ENCODE results near the gene SEMA4D.

The SEMA4D gene

GRCh38 chr9:89313842-89314241 lies 184.1 kb downstream of the SEMA4D start:
- no peak for TF ChIP-seq CTCF (IDR thresholded peaks at IDR 0.05; ENCODE audit: insufficient read depth, low read length, poor library complexity, severe bottlenecking)
- H3K36me3 ChIP-seq (ENCODE audit: control insufficient read depth, insufficient read depth, low read length), result no peaks in the 10 kb centered on the region; the same call in 1 of the 2 replicates
- H3K27me3 ChIP-seq (replicated peaks; ENCODE audit: control insufficient read depth, insufficient read depth, low read length), result no peaks in the 10 kb centered on the region
- H3K4me3 ChIP-seq (replicated peaks; ENCODE audit: low read depth, low read length), result peak overlapping the region; percentile 98
- no peak for DNase-seq (ENCODE audit: extremely low read depth, insufficient read length)

GRCh38 chr9:89312222-89312571 lies 185.7 kb downstream of the SEMA4D start:
- DNase-seq (ENCODE audit: extremely low read depth, insufficient read length), result no peak
- H3K27me3 ChIP-seq (replicated peaks; ENCODE audit: control insufficient read depth, insufficient read depth, low read length), result no peaks in the 10 kb centered on the region
- TF ChIP-seq CTCF (IDR thresholded peaks at IDR 0.05; ENCODE audit: insufficient read depth, low read length, poor library complexity, severe bottlenecking), result no peak
- peak overlapping the region; percentile 98 for H3K4me3 ChIP-seq (replicated peaks; ENCODE audit: low read depth, low read length)
- H3K36me3 ChIP-seq (ENCODE audit: control insufficient read depth, insufficient read depth, low read length), result no peaks in the 10 kb centered on the region; the same call in 1 of the 2 replicates

- H3K36me3 ChIP-seq (ENCODE audit: control insufficient read depth, insufficient read depth, low read length), result no peaks in the 10 kb centered on the region; the same call in 1 of the 2 replicates
- peak overlapping the region; percentile 98 for H3K4me3 ChIP-seq (replicated peaks; ENCODE audit: low read depth, low read length)
- no peak for TF ChIP-seq CTCF (IDR thresholded peaks at IDR 0.05; ENCODE audit: insufficient read depth, low read length, poor library complexity, severe bottlenecking)
- no peak for DNase-seq (ENCODE audit: extremely low read depth, insufficient read length)
- no peaks in the 10 kb centered on the region for H3K27me3 ChIP-seq (replicated peaks; ENCODE audit: control insufficient read depth, insufficient read depth, low read length)
These were observed 186.3 kb downstream of the SEMA4D start for GRCh38 chr9:89311346-89312221.

Data from GM06990 (cell line).